MM.1S (cell line): ENCODE measurements around the gene CDH12.
"Not testable (repeated sequence)": the region's sequence is repeated elsewhere in the genome, so short reads cannot be mapped to it uniquely, and the experiment has no call there.

Experiments used
- CTCF ChIP-seq: fragments of 300-600 bp; sonication (generic); IDR thresholded peaks from 2 replicates; pipeline ENCODE4 v1.5.1; 2016; ENCODE audit warnings: antibody characterized with exemption, low read length, mixed read lengths
- EZH2phosphoT487 ChIP-seq: fragments of 300-600 bp; sonication (generic); IDR thresholded peaks from 2 replicates; pipeline ENCODE4 v1.6.1; 2018; ENCODE audit warnings: antibody characterized with exemption, low read length

DNA sequence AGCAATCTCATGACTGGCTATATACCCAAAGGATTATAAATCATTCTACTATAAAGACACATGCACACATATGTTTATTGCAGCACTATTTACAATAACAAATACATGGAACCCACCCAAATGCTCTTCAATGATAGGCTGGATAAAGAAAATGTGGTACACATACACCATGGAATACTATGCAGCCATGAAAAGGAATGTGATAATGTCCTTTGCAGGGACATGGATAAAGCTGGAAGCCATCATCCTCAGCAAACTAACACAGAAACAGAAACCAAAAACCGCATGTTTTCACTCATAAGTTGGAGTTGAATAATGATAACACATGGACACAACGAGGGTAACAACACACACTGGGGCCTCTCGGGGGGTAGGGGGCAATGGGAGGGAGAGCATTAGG, 520.2 kb downstream of the CDH12 start:
- TF ChIP-seq CTCF, EZH2phosphoT487: not testable (repeated sequence)
